Naive thymus-derived CD8-positive, alpha-beta T cell (primary cell): ENCODE results near the gene INPP5K. TPM values are rescaled to one million over a fixed set of nuclear protein-coding genes. Genes with fewer than 3 reads are reported as not detected.
A peak's percentile ranks its signal among the peaks of the same experiment; 100 is the strongest.
"Not testable (repeated sequence)": the region's sequence is repeated elsewhere in the genome, so short reads cannot be mapped to it uniquely, and the experiment has no call there.

ENCODE experiments used
- ATAC-seq, 2 donors: fragments of 150-1000 bp; cut with Tn5 transposase in 1 of 2; sonication (Bioruptor Pico), chemical (Tn5 transposase) in 1 of 2; 1 replicate in 1 of 2; 2 replicates in 1 of 2; pipeline ENCODE4 v1.10.0; 2021; ENCODE audit warnings: mild to moderate bottlenecking in 2 of 2, moderate library complexity in 2 of 2
- POLR2A ChIA-PET: fragments of 350-600 bp; sonication (Branson Sonifier 250); formaldehyde crosslinking; loops from one replicate; lab custom pipeline; 2021; ENCODE audit warnings: antibody characterized with exemption; lab: Charles Lee
- DNase-seq, 10 donors: peaks; one replicate each; pipeline versions ENCODE4 v3.0.0 to v3.0.0-alpha.2; 2020 to 2022
- H3K27ac Mint-ChIP-seq, 10 donors: one replicate each; pipeline ENCODE4 v1.8.0; 2020 to 2022; ENCODE audit warnings: mild to moderate bottlenecking in 10 of 10, mixed read lengths in 10 of 10, moderate library complexity in 4 of 10, inconsistent platforms in 1 of 10
- H3K27me3 Mint-ChIP-seq, 5 donors: one replicate each; pipeline ENCODE4 v1.8.0; 2021 to 2022; ENCODE audit warnings: mixed read lengths in 5 of 5
- H3K36me3 Mint-ChIP-seq, 3 donors: one replicate each; pipeline ENCODE4 v1.8.0; 2020 to 2022; ENCODE audit warnings: mixed read lengths in 3 of 3, mild to moderate bottlenecking in 2 of 3, inconsistent platforms in 1 of 3
- H3K4me1 Mint-ChIP-seq, 4 donors: one replicate each; pipeline ENCODE4 v1.8.0; 2021 to 2022; ENCODE audit warnings: mixed read lengths in 4 of 4
- H3K4me3 Mint-ChIP-seq, 10 donors: one replicate each; pipeline ENCODE4 v1.8.0; 2020 to 2022; ENCODE audit warnings: mild to moderate bottlenecking in 10 of 10, mixed read lengths in 10 of 10, moderate library complexity in 6 of 10, inconsistent platforms in 1 of 10
- H3K9me3 Mint-ChIP-seq, 9 donors: one replicate each; pipeline ENCODE4 v1.8.0; 2020 to 2022; ENCODE audit warnings: mixed read lengths in 9 of 9, mild to moderate bottlenecking in 3 of 9, inconsistent platforms in 1 of 9, moderate library complexity in 1 of 9
- polyA plus RNA-seq, 3 donors: library from polyadenylated mRNA; unstranded; fragments of 300-500 nt; fragmentation: Illumina TruSeq; gene quantifications; one replicate each; pipeline ENCODE4 v1.2.3, GENCODE V29; 2021
- total RNA-seq, 8 experiments: library from RNA in 2 of 8; stranded (reverse) in 2 of 8; gene quantifications; one replicate each; pipeline ENCODE4 v1.2.3 and lab custom pipeline; 2021 to 2026

Gene INPP5K
- total and polyA plus RNA-seq, 5 experiments from 2014 or later: 62.0 to 93.8 (median 75.4) TPM

DNA sequence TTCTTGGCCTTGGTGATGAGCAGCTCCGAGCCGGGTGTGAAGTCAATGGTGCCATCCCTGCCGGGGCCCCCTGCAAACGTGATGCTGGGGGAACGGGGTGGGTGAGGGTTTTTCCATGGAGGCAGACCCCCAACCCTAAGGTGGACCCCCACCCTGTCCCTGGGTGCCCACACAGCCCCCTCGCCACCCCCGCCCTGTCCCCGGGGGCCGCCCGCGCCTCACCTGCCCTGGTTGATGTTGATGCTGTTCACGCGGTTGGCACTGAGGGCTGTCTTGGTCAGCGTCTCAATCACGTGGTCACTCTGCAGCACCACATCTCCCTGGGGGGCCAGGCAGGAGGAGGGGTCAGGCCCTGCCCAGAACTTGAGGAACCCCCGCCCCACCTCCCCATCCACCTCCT, 49.2 kb downstream of the INPP5K start:
- DNase-seq (no peak), ATAC-seq (no peak)
- peaks cover 0 to 2% (median 0%) of the 10 kb centered on the region in 9 donors for H3K9me3 Mint-ChIP-seq
- H3K27me3 Mint-ChIP-seq: no peaks in the 10 kb centered on the region
- no peak overlapping the region for H3K4me3 Mint-ChIP-seq
- no peak overlapping the region for H3K27ac Mint-ChIP-seq
- H3K4me1 Mint-ChIP-seq: peaks cover 14 to 19% (median 15%) of the 10 kb centered on the region in 4 donors
- peaks cover 0 to 5% (median 0%) of the 10 kb centered on the region in 3 donors for H3K36me3 Mint-ChIP-seq
- POLR2A ChIA-PET: no interaction called here

GRCh38 chr17:1464186-1464585, 52.2 kb downstream of the INPP5K start:
- H3K36me3 Mint-ChIP-seq: peaks cover 0 to 5% (median 0%) of the 10 kb centered on the region in 3 donors
- no peaks in the 10 kb centered on the region for H3K9me3 Mint-ChIP-seq
- DNase-seq (no peak), ATAC-seq (no peak)
- no peak overlapping the region for H3K4me3 Mint-ChIP-seq
- H3K27me3 Mint-ChIP-seq: peaks cover 2 to 8% (median 4%) of the 10 kb centered on the region in 5 donors
- H3K4me1 Mint-ChIP-seq: peaks cover 22 to 37% (median 36%) of the 10 kb centered on the region in 4 donors
- POLR2A ChIA-PET: no interaction called here
- H3K27ac Mint-ChIP-seq: no peak overlapping the region

GRCh38 chr17:1462164-1463112, 54.0 kb downstream of the INPP5K start:
- Mint-ChIP-seq H3K27me3 (peaks cover 2 to 8% (median 5%) of the 10 kb centered on the region in 5 donors), H3K36me3 (no peaks in the 10 kb centered on the region), H3K4me1 (peaks cover 19 to 39% (median 37%) of the 10 kb centered on the region in 4 donors), H3K4me3 (peak overlapping the region; percentile 59 to 87 (median 72)), H3K27ac (peak overlapping the region; percentile 12 to 90 (median 78)), H3K9me3 (no peaks in the 10 kb centered on the region)
- no peak for ATAC-seq
- POLR2A ChIA-PET: interaction anchor here (0.6 to 2.3 kb wide), 10 partner anchors 12 to 234 kb away, joined by 3 to 12 read pairs (median 4); partner anchors contain the start of gene INPP5K
- DNase-seq: no peak

GRCh38 chr17:1461198-1461944, 55.0 kb downstream of the INPP5K start:
- DNase-seq: no peak
- H3K27me3 Mint-ChIP-seq: peaks cover 2 to 8% (median 6%) of the 10 kb centered on the region in 5 donors

GRCh38 chr17:1460233-1460632, 56.2 kb downstream of the INPP5K start:
- no peak for ATAC-seq
- DNase-seq: no peak
- no peak overlapping the region for H3K4me3 Mint-ChIP-seq
- H3K27me3 Mint-ChIP-seq: peaks cover 2 to 8% (median 6%) of the 10 kb centered on the region in 5 donors
- H3K9me3 Mint-ChIP-seq: no peaks in the 10 kb centered on the region
- no peaks in the 10 kb centered on the region for H3K36me3 Mint-ChIP-seq
- H3K27ac Mint-ChIP-seq: no peak overlapping the region
- peaks cover 20 to 49% (median 39%) of the 10 kb centered on the region in 4 donors for H3K4me1 Mint-ChIP-seq
- POLR2A ChIA-PET: interaction anchor here (0.5 to 1.2 kb wide), 4 partner anchors 23 to 735 kb away, joined by 3 to 5 read pairs (median 3); partner anchors contain the start of gene INPP5K

More at GRCh38 chr17:1461198-1461944, 55.0 kb downstream of the INPP5K start:
- no peaks in the 10 kb centered on the region for H3K36me3 Mint-ChIP-seq
- peak overlapping the region in 4 of 10 donors; percentile 40 to 75 (median 46) for H3K27ac Mint-ChIP-seq
- peak overlapping the region in 7 of 10 donors; percentile 12 to 76 (median 46) for H3K4me3 Mint-ChIP-seq
- H3K9me3 Mint-ChIP-seq: no peaks in the 10 kb centered on the region
- POLR2A ChIA-PET: interaction anchor here (1.2 to 2.3 kb wide), 3 partner anchors 11 to 56 kb away, joined by 3 to 12 read pairs (median 6); partner anchors contain the start of gene INPP5K
- no peak for ATAC-seq
- peaks cover 20 to 45% (median 40%) of the 10 kb centered on the region in 4 donors for H3K4me1 Mint-ChIP-seq

DNA sequence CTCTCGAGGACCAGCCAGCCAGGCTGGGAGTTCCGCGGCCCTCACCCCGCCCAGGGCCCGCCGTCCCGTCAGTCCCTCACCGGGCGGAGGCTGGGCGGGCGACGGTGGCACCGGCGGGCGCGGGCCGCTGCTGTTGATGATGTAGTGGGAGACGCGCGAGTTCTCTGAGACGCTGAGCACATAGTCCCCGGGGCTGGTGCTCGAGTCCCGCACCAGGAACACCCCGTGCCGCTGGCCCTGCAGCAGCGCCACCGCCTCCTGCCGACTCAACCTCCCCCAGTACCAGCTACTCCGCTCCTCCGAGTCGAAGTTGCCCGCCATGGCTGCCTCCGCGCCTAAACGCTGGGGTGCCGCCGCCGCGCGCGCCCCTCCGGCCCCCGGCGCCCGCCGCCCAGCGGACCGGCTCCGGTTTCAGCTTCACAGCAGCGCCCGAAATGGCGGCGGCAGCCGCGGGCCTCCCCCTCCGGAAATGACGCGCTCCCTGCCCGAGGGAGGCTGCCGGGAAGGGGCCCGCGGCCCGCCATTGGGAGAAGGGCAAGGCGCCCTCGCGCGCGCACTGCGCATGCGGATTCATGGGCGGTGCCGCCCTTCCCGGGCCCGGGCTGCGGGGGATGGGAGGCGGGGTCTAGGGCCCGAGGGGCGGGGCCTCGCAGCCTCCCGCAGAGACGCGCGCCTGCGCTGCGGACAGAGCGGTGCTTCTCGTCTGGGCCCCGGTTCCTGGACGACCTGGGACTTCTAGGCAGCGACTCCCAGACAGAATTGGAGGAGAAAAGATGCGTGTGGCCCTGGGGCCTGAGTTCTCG, 60.4 kb downstream of the INPP5K start, which contains the start of gene CRK:
TSS of gene CRK (minus strand) at position 436 of the 803 bp plus-strand sequence. CDS start at position 321, 115 bp downstream.
- peak; percentile 96 to 100 (median 98) for DNase-seq
- Mint-ChIP-seq H3K27me3 (peaks cover 2 to 8% (median 6%) of the 10 kb centered on the region in 5 donors), H3K9me3 (no peaks in the 10 kb centered on the region), H3K4me1 (peaks cover 16 to 55% (median 46%) of the 10 kb centered on the region in 4 donors), H3K4me3 (peak within 1 kb of the TSS; percentile 83 to 95 (median 89)), H3K27ac (peak within 1 kb of the TSS; percentile 83 to 95 (median 92)), H3K36me3 (peaks cover 0 to 12% (median 0%) of the 10 kb centered on the region in 3 donors)
- ATAC-seq: peak; percentile 90 to 92
- POLR2A ChIA-PET: interaction anchor here (0.5 to 2.8 kb wide), 13 partner anchors 14 to 313 kb away, joined by 3 to 32 read pairs (median 3); partner anchors contain the start of genes INPP5K and YWHAE

DNA sequence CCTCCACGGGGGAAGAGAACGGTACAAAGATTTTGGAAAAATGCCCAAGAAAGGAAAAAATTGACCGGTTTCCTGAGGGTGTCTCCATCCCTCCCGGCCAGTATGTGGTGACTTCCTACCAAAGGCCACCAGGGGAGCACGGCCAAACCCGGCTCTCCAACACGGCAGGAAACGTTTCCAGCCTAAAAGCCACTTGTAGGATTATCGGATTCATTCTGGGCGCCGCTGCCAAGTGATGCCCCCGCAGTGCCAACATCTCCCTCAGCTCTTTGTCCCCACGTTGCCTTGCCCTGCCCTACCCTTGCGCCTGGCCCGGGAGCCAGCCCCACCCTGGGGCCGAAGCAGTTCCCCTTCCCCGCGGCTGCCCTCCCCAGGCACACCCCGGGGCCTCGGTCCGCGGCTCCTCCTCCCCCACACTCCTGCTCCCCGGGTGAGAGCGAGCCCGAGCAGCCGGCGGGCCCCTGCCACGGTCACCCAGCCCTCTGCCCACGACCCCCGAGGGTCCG, 61.1 kb downstream of the INPP5K start:
- peaks cover 2 to 8% (median 6%) of the 10 kb centered on the region in 5 donors for H3K27me3 Mint-ChIP-seq
- H3K36me3 Mint-ChIP-seq: peaks cover 0 to 12% (median 0%) of the 10 kb centered on the region in 3 donors
- peak in 1 of 2 donors; percentile 12 for ATAC-seq
- POLR2A ChIA-PET: interaction anchor here (0.5 to 2.8 kb wide), 8 partner anchors 32 to 205 kb away, joined by 3 to 32 read pairs (median 6); partner anchors contain the start of genes INPP5K and YWHAE
- peak in 5 of 10 donors; percentile 24 to 32 (median 30) for DNase-seq
- peaks cover 16 to 58% (median 44%) of the 10 kb centered on the region in 4 donors for H3K4me1 Mint-ChIP-seq
- H3K4me3 Mint-ChIP-seq: peak overlapping the region; percentile 83 to 95 (median 89)
- H3K9me3 Mint-ChIP-seq: no peaks in the 10 kb centered on the region
- H3K27ac Mint-ChIP-seq: peak overlapping the region; percentile 60 to 95 (median 92)

- Mint-ChIP-seq H3K27me3 (peaks cover 0 to 5% (median 2%) of the 10 kb centered on the region in 5 donors), H3K4me3 (peak overlapping the region; percentile 83 to 95 (median 89)), H3K36me3 (peaks cover 0 to 15% (median 0%) of the 10 kb centered on the region in 3 donors), H3K27ac (peak overlapping the region in 9 of 10 donors; percentile 65 to 95 (median 84)), H3K4me1 (peaks cover 15 to 54% (median 43%) of the 10 kb centered on the region in 4 donors), H3K9me3 (no peaks in the 10 kb centered on the region)
- no peak for DNase-seq
- POLR2A ChIA-PET: interaction anchor here (0.7 kb wide), 1 partner anchor 62 kb away, joined by 4 read pairs; the partner anchor contains the start of gene INPP5K
- ATAC-seq: no peak
These were observed 61.9 kb downstream of the INPP5K start for GRCh38 chr17:1454541-1454940.

DNA sequence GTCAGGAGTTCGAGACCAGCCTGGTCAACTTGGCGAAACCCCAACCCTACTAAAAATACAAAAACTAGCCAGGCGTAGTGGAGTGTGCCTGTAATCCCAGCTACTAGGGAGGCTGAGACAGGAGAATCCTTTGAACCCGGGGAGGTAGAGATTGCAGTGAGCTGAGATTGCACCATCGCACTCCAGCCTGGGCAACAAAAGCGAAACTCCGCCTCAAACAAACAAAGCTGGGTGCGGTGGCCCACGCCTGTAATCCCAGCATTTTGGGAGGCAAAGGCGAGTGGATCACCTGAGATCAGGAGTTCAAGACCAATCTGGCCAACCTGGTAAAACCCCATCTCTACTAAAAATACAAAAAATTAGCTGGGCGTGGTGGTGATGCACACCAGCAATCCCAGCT, 62.7 kb downstream of the INPP5K start:
- POLR2A ChIA-PET: interaction anchor here (0.7 kb wide), 1 partner anchor 63 kb away, joined by 4 read pairs; the partner anchor contains the start of gene INPP5K
- peak overlapping the region in 8 of 10 donors; percentile 4 to 70 (median 42) for H3K27ac Mint-ChIP-seq
- ATAC-seq, H3K27me3 Mint-ChIP-seq, DNase-seq, H3K9me3 Mint-ChIP-seq: not testable (repeated sequence)
- peak overlapping the region; percentile 24 to 83 (median 60) for H3K4me3 Mint-ChIP-seq
- H3K4me1 Mint-ChIP-seq: peaks cover 22 to 62% (median 51%) of the 10 kb centered on the region in 4 donors
- H3K36me3 Mint-ChIP-seq: peaks cover 0 to 22% (median 0%) of the 10 kb centered on the region in 3 donors

DNA sequence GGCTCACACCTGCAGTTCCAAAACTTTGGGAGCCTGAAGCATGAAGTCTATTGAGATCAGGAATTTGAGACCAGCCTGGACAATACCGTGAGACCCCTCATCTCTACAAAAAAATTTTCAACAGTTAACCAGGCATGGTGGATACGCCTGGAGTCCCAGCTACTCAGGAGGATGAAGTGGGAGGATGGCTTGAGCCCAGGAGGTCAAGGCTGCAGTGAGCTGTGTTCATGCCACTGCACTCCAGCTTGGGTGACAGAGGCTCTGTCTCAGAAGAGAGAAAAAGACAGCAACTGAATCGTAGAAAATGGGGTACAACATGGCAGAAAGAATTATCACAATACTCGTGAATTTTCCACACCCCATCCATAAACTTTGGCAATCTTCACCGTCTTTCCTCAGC, 63.6 kb downstream of the INPP5K start:
- H3K4me3 Mint-ChIP-seq: peak overlapping the region in 5 of 10 donors; percentile 24 to 83 (median 59)
- H3K4me1 Mint-ChIP-seq: peaks cover 22 to 69% (median 55%) of the 10 kb centered on the region in 4 donors
- ATAC-seq (no peak), DNase-seq (no peak)
- POLR2A ChIA-PET: interaction anchor here (0.7 kb wide), 1 partner anchor 64 kb away, joined by 7 read pairs; no protein-coding TSS in a partner anchor
- peak overlapping the region in 3 of 10 donors; percentile 25 to 36 (median 27) for H3K27ac Mint-ChIP-seq
- H3K9me3 Mint-ChIP-seq: no peaks in the 10 kb centered on the region
- peaks cover 0 to 22% (median 0%) of the 10 kb centered on the region in 3 donors for H3K36me3 Mint-ChIP-seq
- H3K27me3 Mint-ChIP-seq: peaks cover 0 to 5% (median 0%) of the 10 kb centered on the region in 5 donors
